SK-N-MC (cell line): Measurements from ENCODE around the gene MCC.

Source experiments
- EZH2 ChIP-seq: fragments of 200-600 bp; sonication (generic); IDR thresholded peaks from one replicate; pipeline ENCODE4 v1.6.1; 2017; ENCODE audit warnings: antibody characterized with exemption
- FOXP2 ChIP-seq: optimal IDR thresholded peaks from 2 replicates; pipeline ENCODE3; 2011; ENCODE audit warnings: mild to moderate bottlenecking, moderate library complexity; ENCODE audit not compliant: insufficient read depth; ENCODE audit errors: extremely low read length, control extremely low read depth
- POLR2AphosphoS5 ChIP-seq: IDR thresholded peaks from 2 replicates; pipeline ENCODE4 v1.6.1; 2012; ENCODE audit warnings: mild to moderate bottlenecking, low read depth, low read length, borderline replicate concordance

GRCh38 chr5:113195251-113195650 lies 293.0 kb downstream of the MCC start:
- TF ChIP-seq POLR2AphosphoS5 (no peak), FOXP2 (no peak), EZH2 (no peak)
